GM10266 (cell line): Measurements from ENCODE around the gene SAMD1.

Source experiments
- DNase-seq: peaks from one replicate; pipeline ENCODE4 v3.0.0; 2012; ENCODE audit errors: extremely low spot score
- TF ChIP-seq, protein P1 (sequence below): IDR thresholded peaks from 2 replicates; pipeline ENCODE4 v1.5.1; 2012; ENCODE audit warnings: mild to moderate bottlenecking, low read depth; ENCODE audit not compliant: control insufficient read depth, insufficient read depth; ENCODE audit errors: missing control alignments

Gene SAMD1

GRCh38 chr19:14061081-14061749 lies 29.3 kb downstream of the SAMD1 start:
- TF ChIP-seq, protein P1, sequence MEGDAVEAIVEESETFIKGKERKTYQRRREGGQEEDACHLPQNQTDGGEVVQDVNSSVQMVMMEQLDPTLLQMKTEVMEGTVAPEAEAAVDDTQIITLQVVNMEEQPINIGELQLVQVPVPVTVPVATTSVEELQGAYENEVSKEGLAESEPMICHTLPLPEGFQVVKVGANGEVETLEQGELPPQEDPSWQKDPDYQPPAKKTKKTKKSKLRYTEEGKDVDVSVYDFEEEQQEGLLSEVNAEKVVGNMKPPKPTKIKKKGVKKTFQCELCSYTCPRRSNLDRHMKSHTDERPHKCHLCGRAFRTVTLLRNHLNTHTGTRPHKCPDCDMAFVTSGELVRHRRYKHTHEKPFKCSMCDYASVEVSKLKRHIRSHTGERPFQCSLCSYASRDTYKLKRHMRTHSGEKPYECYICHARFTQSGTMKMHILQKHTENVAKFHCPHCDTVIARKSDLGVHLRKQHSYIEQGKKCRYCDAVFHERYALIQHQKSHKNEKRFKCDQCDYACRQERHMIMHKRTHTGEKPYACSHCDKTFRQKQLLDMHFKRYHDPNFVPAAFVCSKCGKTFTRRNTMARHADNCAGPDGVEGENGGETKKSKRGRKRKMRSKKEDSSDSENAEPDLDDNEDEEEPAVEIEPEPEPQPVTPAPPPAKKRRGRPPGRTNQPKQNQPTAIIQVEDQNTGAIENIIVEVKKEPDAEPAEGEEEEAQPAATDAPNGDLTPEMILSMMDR: no peak
- DNase-seq: no peak

DNA sequence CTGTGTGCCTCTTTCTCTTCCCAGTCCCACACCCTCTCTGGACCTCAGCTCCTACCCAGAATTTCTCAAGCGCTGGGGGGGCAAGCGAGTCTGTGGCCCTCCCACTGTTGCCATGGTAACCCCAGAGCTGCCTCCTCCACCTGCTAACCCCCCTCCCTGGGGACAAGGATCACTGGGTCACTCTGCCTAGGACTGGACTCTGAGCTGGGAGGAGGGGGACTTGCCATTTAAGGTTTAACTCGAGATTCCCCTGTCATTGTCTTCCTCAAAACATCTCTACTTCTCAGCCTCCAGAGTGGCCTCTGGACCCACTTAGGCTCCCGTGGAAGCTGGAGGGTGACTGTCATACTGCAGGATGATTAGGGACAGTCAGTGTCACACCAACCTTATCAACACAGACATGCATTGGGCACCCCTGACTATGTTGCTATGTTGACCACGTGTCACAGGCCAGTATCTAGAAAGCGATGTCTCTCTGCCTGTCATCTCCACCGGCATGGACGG lies 30.8 kb downstream of the SAMD1 start:
- TF ChIP-seq, protein P1: no peak
- no peak for DNase-seq

- peak; percentile 86 for DNase-seq
- TF ChIP-seq, protein P1: peak; percentile 73
These were observed 31.5 kb downstream of the SAMD1 start for GRCh38 chr19:14059093-14059480.

GRCh38 chr19:14058182-14059092 lies 32.1 kb downstream of the SAMD1 start:
- TF ChIP-seq, protein P1: no peak
- no peak for DNase-seq

DNA sequence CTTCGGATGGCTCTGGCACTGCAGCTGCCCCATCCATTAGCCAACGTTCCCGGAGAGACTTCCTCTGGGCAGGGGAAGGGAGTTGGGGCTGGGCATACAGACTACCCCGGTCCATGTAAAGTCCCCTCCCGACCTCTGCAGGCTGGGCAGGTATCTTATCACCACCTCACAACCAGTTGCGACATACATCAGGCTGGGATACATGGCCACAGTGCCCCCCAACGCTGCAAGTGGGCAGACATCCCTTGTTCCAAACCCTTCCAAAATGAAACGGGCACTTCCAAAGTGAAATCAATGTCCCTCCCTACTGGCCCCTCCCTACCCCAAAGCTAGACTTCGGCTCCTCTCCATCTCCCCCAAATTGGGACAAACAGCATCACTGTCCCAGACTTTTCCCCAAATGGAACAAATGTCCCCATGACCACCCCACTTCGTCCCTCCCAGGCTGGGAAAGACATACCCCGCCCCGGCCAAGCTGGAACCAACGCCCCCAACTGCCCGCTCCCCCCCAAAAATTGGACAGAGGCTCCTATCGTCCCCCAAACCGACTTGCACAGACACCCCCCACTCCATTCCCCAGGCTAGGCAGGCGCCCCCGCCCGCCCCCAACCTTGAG lies 33.7 kb downstream of the SAMD1 start:
- DNase-seq: no peak
- TF ChIP-seq, protein P1: no peak

- no peak for DNase-seq
- TF ChIP-seq, protein P1: no peak
These were observed 34.4 kb downstream of the SAMD1 start for GRCh38 chr19:14056069-14056666.
